ENCODE data around the gene CCM2.

The CCM2 gene

DNA sequence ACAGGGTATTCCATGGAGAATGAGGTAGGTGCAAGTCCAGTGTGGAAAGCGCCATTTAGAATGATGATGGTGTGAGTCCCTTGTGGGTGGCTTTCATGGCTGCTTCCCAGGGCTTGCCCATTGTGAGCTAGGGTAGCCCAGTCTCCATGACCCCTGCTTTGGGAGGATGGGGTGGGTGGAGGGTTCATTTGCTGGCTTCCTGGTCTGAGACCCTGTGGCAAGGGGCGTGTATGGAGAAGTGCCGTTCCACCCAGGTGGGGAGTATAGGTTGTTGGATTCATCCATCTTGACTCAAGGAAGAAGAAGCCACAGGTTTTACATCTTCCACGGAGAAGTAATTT is 27.7 kb downstream of the CCM2 start:
- no peak for DNase-seq (ENCODE audit: low spot score)
- TF ChIP-seq, protein P1, sequence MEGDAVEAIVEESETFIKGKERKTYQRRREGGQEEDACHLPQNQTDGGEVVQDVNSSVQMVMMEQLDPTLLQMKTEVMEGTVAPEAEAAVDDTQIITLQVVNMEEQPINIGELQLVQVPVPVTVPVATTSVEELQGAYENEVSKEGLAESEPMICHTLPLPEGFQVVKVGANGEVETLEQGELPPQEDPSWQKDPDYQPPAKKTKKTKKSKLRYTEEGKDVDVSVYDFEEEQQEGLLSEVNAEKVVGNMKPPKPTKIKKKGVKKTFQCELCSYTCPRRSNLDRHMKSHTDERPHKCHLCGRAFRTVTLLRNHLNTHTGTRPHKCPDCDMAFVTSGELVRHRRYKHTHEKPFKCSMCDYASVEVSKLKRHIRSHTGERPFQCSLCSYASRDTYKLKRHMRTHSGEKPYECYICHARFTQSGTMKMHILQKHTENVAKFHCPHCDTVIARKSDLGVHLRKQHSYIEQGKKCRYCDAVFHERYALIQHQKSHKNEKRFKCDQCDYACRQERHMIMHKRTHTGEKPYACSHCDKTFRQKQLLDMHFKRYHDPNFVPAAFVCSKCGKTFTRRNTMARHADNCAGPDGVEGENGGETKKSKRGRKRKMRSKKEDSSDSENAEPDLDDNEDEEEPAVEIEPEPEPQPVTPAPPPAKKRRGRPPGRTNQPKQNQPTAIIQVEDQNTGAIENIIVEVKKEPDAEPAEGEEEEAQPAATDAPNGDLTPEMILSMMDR (IDR thresholded peaks at IDR 0.05; ENCODE audit: extremely low read depth, insufficient read depth, missing control alignments), result no peak
- in situ Hi-C loops (cut with MboI; ENCODE audit: low pct_unique_long_range_greater_than_20kb, low sequenced_read_pairs, unreplicated experiment), result no loop called here

DNA sequence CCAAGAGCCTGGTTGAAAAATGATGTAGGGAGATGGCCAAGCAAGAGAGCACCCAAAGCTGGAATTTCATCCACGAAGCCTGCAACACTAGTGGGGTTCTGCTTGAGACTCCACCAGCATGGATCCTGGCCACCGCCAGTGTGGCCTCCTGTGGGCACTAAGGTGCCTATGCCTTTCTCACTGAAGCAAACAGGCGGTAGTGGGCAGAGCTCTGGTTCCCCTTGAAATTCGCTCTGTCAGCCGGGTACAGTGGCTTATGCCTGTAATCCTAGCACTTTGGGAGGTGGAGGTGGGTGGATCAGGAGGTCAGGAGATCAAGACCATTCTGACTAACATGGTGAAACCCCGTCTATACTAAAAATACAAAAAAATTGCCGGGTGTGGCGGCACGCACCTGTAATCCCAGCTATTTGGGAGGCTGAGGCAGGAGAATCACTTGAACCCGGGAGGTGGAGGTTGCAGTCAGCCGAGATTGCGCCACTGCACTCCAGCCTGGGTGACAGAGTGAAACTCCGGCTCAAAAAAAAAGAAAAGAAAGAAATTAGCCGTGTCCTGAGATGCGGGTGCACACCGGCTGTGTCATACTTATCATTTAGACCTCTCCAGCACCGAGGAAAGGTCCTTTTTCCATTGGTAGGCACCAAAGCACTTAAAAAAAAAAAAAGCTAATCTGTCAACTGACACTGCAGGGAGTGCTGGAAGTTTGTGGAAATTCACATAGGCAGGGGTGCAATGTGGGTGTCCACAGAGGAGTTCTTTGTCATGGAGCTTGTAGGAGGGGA is 28.3 kb downstream of the CCM2 start:
- in situ Hi-C loops (cut with MboI; ENCODE audit: low pct_unique_long_range_greater_than_20kb, low sequenced_read_pairs, unreplicated experiment), result no loop called here
- TF ChIP-seq, protein P1 (IDR thresholded peaks at IDR 0.05; ENCODE audit: extremely low read depth, insufficient read depth, missing control alignments), result no peak
- no peak for DNase-seq (ENCODE audit: low spot score)

DNA sequence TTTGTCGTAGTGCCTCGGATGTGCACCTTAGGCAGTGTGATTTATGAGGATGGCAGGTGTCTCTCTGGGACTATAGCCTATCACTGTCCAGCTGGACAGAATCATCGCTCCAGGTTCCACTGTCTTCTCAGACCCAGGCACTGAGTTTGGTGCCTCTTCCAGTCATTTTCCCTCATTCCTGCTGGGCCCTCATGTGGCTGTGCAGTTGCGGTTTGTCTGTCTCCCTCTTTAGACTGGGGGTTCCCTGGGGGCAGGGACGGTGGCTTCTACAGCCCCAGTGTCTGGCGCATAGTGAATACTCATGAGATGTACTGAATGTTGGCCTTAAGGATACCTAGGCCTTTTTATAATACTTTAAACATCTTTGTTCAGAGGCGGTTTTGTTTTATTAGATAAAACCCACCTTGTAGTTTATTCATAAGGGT is 28.9 kb downstream of the CCM2 start:
- no peak for DNase-seq (ENCODE audit: low spot score)
- in situ Hi-C loops (cut with MboI; ENCODE audit: low pct_unique_long_range_greater_than_20kb, low sequenced_read_pairs, unreplicated experiment), result no loop called here
- TF ChIP-seq, protein P1 (IDR thresholded peaks at IDR 0.05; ENCODE audit: extremely low read depth, insufficient read depth, missing control alignments), result no peak

DNA sequence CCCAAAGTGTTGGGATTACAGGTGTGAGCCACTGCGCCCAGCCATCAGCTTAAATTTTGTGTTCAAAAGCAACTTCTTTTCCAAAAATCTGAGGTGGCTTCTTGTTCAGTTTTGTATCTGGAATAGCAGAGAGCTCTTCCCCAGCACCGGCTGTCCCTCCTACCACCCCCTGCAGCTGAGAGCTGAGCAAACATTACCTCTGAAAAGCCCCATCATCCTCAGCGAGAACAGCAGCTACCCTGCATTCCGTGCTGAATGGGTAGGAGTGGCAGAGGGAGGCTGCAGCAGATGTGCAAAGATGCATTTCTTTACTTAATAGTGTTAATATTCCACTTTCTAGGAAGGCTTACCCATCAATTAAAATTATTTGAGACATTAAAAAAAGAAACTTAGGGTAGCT is 31.8 kb downstream of the CCM2 start:
- TF ChIP-seq, protein P1 (IDR thresholded peaks at IDR 0.05; ENCODE audit: extremely low read depth, insufficient read depth, missing control alignments), result no peak
- DNase-seq (ENCODE audit: low spot score), result no peak
- in situ Hi-C loops (cut with MboI; ENCODE audit: low pct_unique_long_range_greater_than_20kb, low sequenced_read_pairs, unreplicated experiment), result no loop called here

DNA sequence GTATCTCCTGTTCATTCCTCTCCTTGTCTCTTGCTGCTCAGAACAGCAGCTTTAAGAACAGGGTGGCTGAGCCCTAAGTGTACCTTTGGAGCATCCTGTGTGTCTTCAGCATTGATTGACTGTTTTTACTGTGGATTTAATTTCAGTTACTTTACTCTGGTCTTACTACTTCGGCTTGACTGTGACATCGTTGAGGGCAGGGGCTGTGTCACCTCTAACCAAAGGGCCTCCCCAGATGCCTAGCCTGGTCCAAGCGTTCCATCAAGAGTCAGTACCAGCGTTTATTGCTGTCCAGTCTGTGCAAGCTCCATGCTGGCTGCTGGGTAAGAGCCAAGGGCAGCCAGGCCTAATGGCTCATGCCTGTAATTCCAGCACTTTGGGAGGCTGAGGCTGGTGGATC is 32.4 kb downstream of the CCM2 start:
- TF ChIP-seq, protein P1 (IDR thresholded peaks at IDR 0.05; ENCODE audit: extremely low read depth, insufficient read depth, missing control alignments), result no peak
- in situ Hi-C loops (cut with MboI; ENCODE audit: low pct_unique_long_range_greater_than_20kb, low sequenced_read_pairs, unreplicated experiment), result no loop called here
- no peak for DNase-seq (ENCODE audit: low spot score)

DNA sequence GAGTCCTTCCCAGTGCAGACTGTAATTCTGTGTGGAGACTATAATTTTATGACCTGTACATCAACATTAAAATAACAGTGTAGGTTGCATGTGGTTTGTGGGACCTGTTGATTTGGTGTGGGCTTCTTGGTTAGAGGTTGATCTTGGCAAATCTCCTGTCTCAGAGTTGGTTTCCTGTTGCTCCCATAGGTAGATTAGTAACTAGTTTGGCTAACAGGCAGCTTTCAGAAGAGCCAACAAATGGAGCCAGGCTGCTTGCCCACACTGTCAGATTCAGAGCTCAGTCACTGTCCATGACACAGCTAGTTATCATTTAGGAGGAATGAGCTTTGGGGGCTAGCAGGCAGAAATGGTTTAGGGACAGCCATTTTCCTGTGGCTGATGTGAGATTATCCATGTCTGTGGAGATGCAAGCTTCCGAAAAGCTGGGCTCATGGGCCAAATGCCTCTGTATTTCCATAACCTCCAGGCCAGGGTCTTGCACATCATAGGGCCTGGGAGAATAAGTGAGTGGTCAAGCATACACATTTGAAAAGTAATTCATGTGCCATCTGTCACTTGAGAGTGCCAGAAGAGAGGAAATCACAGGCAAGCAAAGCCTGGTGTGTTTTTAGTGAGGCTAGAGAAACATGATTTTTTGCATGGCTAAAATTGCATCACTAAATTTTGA is 33.4 kb downstream of the CCM2 start:
- in situ Hi-C loops (cut with MboI; ENCODE audit: low pct_unique_long_range_greater_than_20kb, low sequenced_read_pairs, unreplicated experiment), result no loop called here
- no peak for DNase-seq (ENCODE audit: low spot score)
- TF ChIP-seq, protein P1 (IDR thresholded peaks at IDR 0.05; ENCODE audit: extremely low read depth, insufficient read depth, missing control alignments), result no peak

All from GM13977 (cell line).